Upper lobe of left lung (tissue), 4 donors: ENCODE measurements around the gene BUB3.

Experiments used
- EP300 ChIP-seq, 4 donors: sonication (generic); formaldehyde crosslinking; IDR thresholded peaks; one replicate each; pipeline ENCODE4 v1.5.1; 2017; ENCODE audit warnings: antibody characterized with exemption in 4 of 4, control low read depth in 2 of 4
- POLR2A ChIP-seq, 4 donors: fragments of 450-650 bp; IDR thresholded peaks; one replicate each; pipeline ENCODE4 v1.5.1; 2016 to 2017; ENCODE audit warnings: antibody characterized with exemption in 4 of 4, mild to moderate bottlenecking in 2 of 4
- POLR2AphosphoS5 ChIP-seq, 2 donors: sonication (generic); formaldehyde crosslinking; IDR thresholded peaks; one replicate each; pipeline ENCODE4 v1.5.1; 2017; ENCODE audit warnings: antibody characterized with exemption in 2 of 2
- TF ChIP-seq, protein P1 (sequence below), 6 experiments: fragments of 450-650 bp in 4 of 6; fragments of 200-600 bp in 2 of 6; sonication (generic) in 2 of 6; IDR thresholded peaks; one replicate each; pipeline ENCODE4 v1.5.1; 2016 to 2019; ENCODE audit warnings: antibody characterized with exemption in 6 of 6

DNA sequence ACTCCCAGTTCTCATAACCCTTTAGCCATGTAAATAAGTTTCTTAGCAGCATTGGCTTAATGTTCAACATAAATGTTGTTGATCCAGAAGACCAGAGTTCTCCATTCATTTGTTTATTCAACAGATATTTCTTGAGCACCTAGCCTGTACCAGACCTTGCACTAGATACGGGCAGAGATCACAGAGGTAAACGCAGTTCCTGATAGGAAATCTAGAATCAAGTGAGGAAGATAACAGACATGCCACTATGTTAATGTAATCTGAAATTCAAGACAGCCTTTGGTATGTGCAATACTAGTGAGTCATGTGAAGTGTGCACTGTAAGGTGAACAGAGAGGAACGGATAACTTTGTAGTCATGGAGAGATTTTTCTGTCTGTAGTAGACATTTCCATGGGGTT, 3.0 kb downstream of the BUB3 start:
- TF ChIP-seq POLR2AphosphoS5 (IDR thresholded peaks at IDR 0.05) (no peak), POLR2A (IDR thresholded peaks at IDR 0.05) (no peak), EP300 (IDR thresholded peaks at IDR 0.05) (no peak)
- TF ChIP-seq, protein P1, sequence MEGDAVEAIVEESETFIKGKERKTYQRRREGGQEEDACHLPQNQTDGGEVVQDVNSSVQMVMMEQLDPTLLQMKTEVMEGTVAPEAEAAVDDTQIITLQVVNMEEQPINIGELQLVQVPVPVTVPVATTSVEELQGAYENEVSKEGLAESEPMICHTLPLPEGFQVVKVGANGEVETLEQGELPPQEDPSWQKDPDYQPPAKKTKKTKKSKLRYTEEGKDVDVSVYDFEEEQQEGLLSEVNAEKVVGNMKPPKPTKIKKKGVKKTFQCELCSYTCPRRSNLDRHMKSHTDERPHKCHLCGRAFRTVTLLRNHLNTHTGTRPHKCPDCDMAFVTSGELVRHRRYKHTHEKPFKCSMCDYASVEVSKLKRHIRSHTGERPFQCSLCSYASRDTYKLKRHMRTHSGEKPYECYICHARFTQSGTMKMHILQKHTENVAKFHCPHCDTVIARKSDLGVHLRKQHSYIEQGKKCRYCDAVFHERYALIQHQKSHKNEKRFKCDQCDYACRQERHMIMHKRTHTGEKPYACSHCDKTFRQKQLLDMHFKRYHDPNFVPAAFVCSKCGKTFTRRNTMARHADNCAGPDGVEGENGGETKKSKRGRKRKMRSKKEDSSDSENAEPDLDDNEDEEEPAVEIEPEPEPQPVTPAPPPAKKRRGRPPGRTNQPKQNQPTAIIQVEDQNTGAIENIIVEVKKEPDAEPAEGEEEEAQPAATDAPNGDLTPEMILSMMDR (IDR thresholded peaks at IDR 0.05) = no peak
